A549 (cell line): ENCODE data around the gene NTN5. TPM values are rescaled to one million over a fixed set of nuclear protein-coding genes. Genes with fewer than 3 reads are reported as not detected.
A peak's percentile ranks its signal among the peaks of the same experiment; 100 is the strongest.

ENCODE experiments used
- ATAC-seq, 2 experiments: fragments of 200-7000 bp in 1 of 2; fragments of >200 bp in 1 of 2; cut with Nextera tagmentation in 1 of 2; cut with Tn5 transposase in 1 of 2; 3 replicates each; pipeline versions ENCODE4 v1.8.0 to v1.9.1; 2018 to 2020; ENCODE audit warnings: mild to moderate bottlenecking in 1 of 2, moderate library complexity in 1 of 2
- CTCF ChIA-PET: fragments of 300-600 bp; sonication (Branson Sonifier 250); formaldehyde crosslinking; extraction: SDS; loops from one replicate; lab custom pipeline; 2021; ENCODE audit warnings: antibody characterized with exemption, inconsistent platforms; lab: Yijun Ruan, JAX
- POLR2A ChIA-PET: fragments of 350-600 bp; formaldehyde crosslinking; extraction: SDS; loops from one replicate; lab custom pipeline; 2021; ENCODE audit warnings: antibody characterized with exemption, inconsistent platforms; lab: Yijun Ruan, JAX
- DNase-seq, 2 experiments: peaks; one replicate each; pipeline versions ENCODE4 v3.0.0 to v3.0.0-alpha.2; 2011 to 2016; ENCODE audit warnings: low read depth in 1 of 2, low spot score in 1 of 2
- FAIRE-seq: peaks from 2 replicates; lab custom pipeline; 2011; peaks lifted over from hg19 to GRCh38; lab: Jason Lieb, UNC
- H3K27ac ChIP-seq, 2 experiments: fragments of >200 bp; sonication (Bioruptor Twin); formaldehyde crosslinking; 3 replicates each; pipeline ENCODE4 v1.5.1; 2016 to 2017
- H3K4me1 ChIP-seq: fragments of >200 bp; sonication (Bioruptor Twin); formaldehyde crosslinking; 3 replicates; pipeline ENCODE4 v1.6.1; 2016
- H3K4me2 ChIP-seq: fragments of >200 bp; sonication (Bioruptor Twin); formaldehyde crosslinking; 3 replicates; pipeline ENCODE4 v1.6.1; 2016
- H3K4me3 ChIP-seq: fragments of >200 bp; sonication (Bioruptor Twin); formaldehyde crosslinking; 3 replicates; pipeline ENCODE4 v1.5.1; 2016
- H3K9me3 ChIP-seq: fragments of >200 bp; sonication (Bioruptor Twin); formaldehyde crosslinking; 3 replicates; pipeline ENCODE4 v1.6.1; 2016
- CBX2 ChIP-seq: fragments of 200-600 bp; sonication (generic); IDR thresholded peaks from 2 replicates; pipeline ENCODE4 v1.6.1; 2016; ENCODE audit warnings: low read depth, mild to moderate bottlenecking, borderline replicate concordance
- CBX8 ChIP-seq: fragments of 200-600 bp; sonication (generic); IDR thresholded peaks from 2 replicates; pipeline ENCODE4 v1.6.1; 2016
- EHF ChIP-seq: fragments of 250-450 bp; sonication (Bioruptor Pico); IDR thresholded peaks from 2 replicates; pipeline ENCODE4 v1.5.0; 2020; ENCODE audit warnings: mild to moderate bottlenecking
- ESRRA ChIP-seq: fragments of 150-350 bp; IDR thresholded peaks from 2 replicates; pipeline ENCODE4 v1.6.1; 2014; ENCODE audit warnings: mild to moderate bottlenecking, low read length, borderline replicate concordance
- FOSB ChIP-seq: fragments of 250-450 bp; sonication (Bioruptor Pico); IDR thresholded peaks from 2 replicates; pipeline ENCODE4 v1.5.0; 2020; ENCODE audit warnings: mild to moderate bottlenecking, moderate library complexity
- FOSL2 ChIP-seq, 2 experiments: fragments of 450-650 bp in 1 of 2; fragments of >200 bp in 1 of 2; sonication (Bioruptor Twin) in 1 of 2; formaldehyde crosslinking; IDR thresholded peaks; 2 replicates each; pipeline versions ENCODE4 v1.5.0 to v1.6.1; 2016 to 2020; ENCODE audit warnings: mild to moderate bottlenecking in 1 of 2, moderate library complexity in 1 of 2
- FOXS1 ChIP-seq: fragments of 250-450 bp; sonication (Bioruptor Pico); IDR thresholded peaks from 2 replicates; pipeline ENCODE4 v1.5.0; 2020; ENCODE audit warnings: mild to moderate bottlenecking, moderate library complexity
- GATA3 ChIP-seq: IDR thresholded peaks from 2 replicates; pipeline ENCODE4 v1.6.1; 2012; ENCODE audit warnings: borderline replicate concordance
- HEYL ChIP-seq: fragments of 250-450 bp; sonication (Bioruptor Pico); IDR thresholded peaks from 2 replicates; pipeline ENCODE4 v1.8.0; 2021; ENCODE audit warnings: mild to moderate bottlenecking, moderate library complexity
- HOXA7 ChIP-seq: fragments of 250-450 bp; sonication (Bioruptor Pico); IDR thresholded peaks from 2 replicates; pipeline ENCODE4 v1.5.0; 2020; ENCODE audit warnings: mild to moderate bottlenecking, moderate library complexity
- HOXB13 ChIP-seq: fragments of 250-450 bp; sonication (Bioruptor Pico); IDR thresholded peaks from 2 replicates; pipeline ENCODE4 v1.5.0; 2020; ENCODE audit warnings: low read depth, mild to moderate bottlenecking, moderate library complexity
- JUN ChIP-seq, 2 experiments: fragments of >200 bp; sonication (Bioruptor Twin); formaldehyde crosslinking; IDR thresholded peaks; 2 replicates in 1 of 2; 3 replicates in 1 of 2; pipeline ENCODE4 v1.6.1; 2016 to 2017
- MAFK ChIP-seq: fragments of 450-650 bp; IDR thresholded peaks from 2 replicates; pipeline ENCODE4 v1.6.1; 2014; ENCODE audit not compliant: partially characterized antibody
- MAZ ChIP-seq: fragments of 150-350 bp; IDR thresholded peaks from 2 replicates; pipeline ENCODE4 v1.6.1; 2014; ENCODE audit warnings: antibody characterized with exemption, low read depth, low read length, borderline replicate concordance
- RFX5 ChIP-seq: fragments of 450-650 bp; IDR thresholded peaks from 2 replicates; pipeline ENCODE4 v1.7.1; 2014; ENCODE audit warnings: antibody characterized with exemption, mild to moderate bottlenecking, moderate library complexity
- RNF2 ChIP-seq: fragments of 200-600 bp; sonication (generic); IDR thresholded peaks from 2 replicates; pipeline ENCODE4 v1.6.1; 2016; ENCODE audit warnings: low read depth, mild to moderate bottlenecking, antibody characterized with exemption, moderate library complexity, borderline replicate concordance
- TFCP2L1 ChIP-seq: fragments of 250-450 bp; sonication (Bioruptor Pico); IDR thresholded peaks from 2 replicates; pipeline ENCODE4 v1.5.0; 2021; ENCODE audit warnings: mild to moderate bottlenecking
- WGBS: methylation state at CpG from one replicate; pipeline ENCODE4 v1.1.6; 2017; ENCODE audit errors: missing lambda C conversion rate; 5-methylcytosine and 5-hydroxymethylcytosine counted together
- polyA plus RNA-seq, 4 experiments: library from polyadenylated mRNA; depleted of rRNA in 3 of 4; stranded (reverse); fragments of >200 nt; fragmentation: RNase III in 1 of 4; extraction: RNeasy Plus Mini Kit Qiagen cat#74134 plus additional on column Dnase treatment in 1 of 4; gene quantifications; 2 replicates in 3 of 4; 3 replicates in 1 of 4; pipeline ENCODE4 v1.2.3, GENCODE V29; 2011 to 2017
- TF ChIP-seq, protein P1 (sequence below): fragments of 250-450 bp; sonication (Bioruptor Pico); IDR thresholded peaks from 2 replicates; pipeline ENCODE4 v1.5.0; 2021; ENCODE audit warnings: mild to moderate bottlenecking, moderate library complexity, borderline replicate concordance
- TF ChIP-seq, protein P2 (sequence below): fragments of 250-450 bp; sonication (Bioruptor Pico); IDR thresholded peaks from 2 replicates; pipeline ENCODE4 v1.5.0; 2020; ENCODE audit warnings: low read depth, mild to moderate bottlenecking, moderate library complexity
- TF ChIP-seq, protein P3 (sequence below): fragments of 200-600 bp; sonication (generic); IDR thresholded peaks from 2 replicates; pipeline ENCODE4 v1.6.1; 2016; ENCODE audit warnings: antibody characterized with exemption, mild to moderate bottlenecking, moderate library complexity

The NTN5 gene
- polyA plus RNA-seq, 2 of the 4 experiments (the other 2 are of a cell fraction) = 0.18 to 0.22 TPM

DNA sequence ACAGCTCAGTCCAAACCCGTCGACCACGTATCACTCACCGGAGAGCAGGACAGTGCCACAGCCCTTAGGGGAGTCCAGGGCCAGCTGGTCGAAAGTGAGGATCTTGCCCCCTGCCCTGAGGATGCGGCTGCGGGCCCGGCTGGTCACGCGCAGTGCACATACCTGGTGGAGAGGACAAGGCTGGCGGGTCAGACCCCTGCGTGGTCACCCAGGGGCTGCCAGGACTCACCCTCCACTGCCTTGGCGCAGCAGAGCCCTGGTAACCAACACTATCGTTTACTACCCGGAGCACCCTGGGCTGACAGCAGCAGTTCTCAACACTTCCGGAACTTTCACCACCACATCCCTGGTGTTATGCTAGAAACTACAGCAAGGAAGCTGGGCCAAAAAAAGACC lies 56.8 kb downstream of the NTN5 start:
- TF ChIP-seq RFX5 = no peak
- TF ChIP-seq TFCP2L1 (CRISPR knock-in tag) = 0 out of 2 replicates have a peak, but pooled peaks have one; percentile 50
- DNase-seq (no peak), ATAC-seq (no peak), FAIRE-seq (no peak)
- no peaks in the 10 kb centered on the region for H3K9me3 ChIP-seq
- 76% methylated on average over 10 of the region's 16 CpGs for WGBS
- peak overlapping the region; percentile 92 for H3K4me2 ChIP-seq
- POLR2A ChIA-PET = interaction anchor here (0.6 to 3.6 kb wide), 4 partner anchors 7 to 123 kb away, joined by 3 to 70 read pairs (median 4); no protein-coding TSS in a partner anchor
- H3K4me1 ChIP-seq = peaks cover 44% of the 10 kb centered on the region
- H3K4me3 ChIP-seq = no peak overlapping the region
- peak overlapping the region in 1 of 2 experiments; percentile 90; a peak in 3 of 6 replicates for H3K27ac ChIP-seq
- CTCF ChIA-PET = interaction anchor here (0.7 to 18.9 kb wide), 9 partner anchors 7 to 349 kb away, joined by 3 to 396 read pairs (median 6); partner anchors contain the start of gene SPACA4

DNA sequence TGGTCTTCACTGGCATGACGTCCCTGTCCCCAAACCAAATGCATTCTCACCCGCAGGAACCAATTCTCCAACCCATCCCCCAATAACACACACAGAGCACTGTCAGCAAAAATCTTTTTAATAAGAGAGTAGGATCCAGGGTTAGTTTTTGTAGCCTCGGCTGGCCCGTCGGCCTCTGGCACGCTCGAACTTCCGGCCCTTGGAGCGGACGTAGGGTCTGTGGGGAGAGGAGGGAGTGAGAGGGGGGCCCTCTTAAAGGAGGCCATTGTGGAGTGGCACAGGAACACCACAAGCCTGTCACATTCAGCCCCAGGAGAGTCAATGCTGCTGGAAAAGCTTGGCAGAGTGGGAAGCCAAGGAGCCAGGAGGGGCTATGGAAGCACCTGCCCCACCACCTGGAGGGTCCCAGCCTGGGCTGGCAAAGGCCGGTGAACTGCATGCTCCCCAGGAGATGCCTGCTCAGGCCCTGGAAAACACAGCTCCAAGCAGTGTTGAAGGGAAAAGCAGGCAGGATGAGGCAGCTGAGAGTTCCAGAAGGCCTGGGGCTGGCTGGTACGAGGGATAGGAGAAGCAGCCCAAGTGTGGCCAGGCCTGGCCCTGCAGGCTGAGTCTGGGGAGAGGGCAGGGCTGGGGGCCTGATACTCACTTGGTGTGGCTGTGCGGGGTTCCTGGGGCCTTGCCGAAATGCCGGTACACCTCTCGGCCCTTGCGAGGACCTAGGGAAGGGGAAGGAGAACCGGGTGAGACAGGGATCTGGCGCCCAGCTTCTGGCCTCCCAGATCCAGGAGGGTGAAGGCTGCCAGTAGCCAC lies 57.4 kb downstream of the NTN5 start:
- WGBS = 73% methylated on average over 19 of the region's 19 CpGs
- ChIA-PET CTCF (interaction anchor here (1.1 to 18.9 kb wide), 7 partner anchors 9 to 344 kb away, joined by 3 to 396 read pairs (median 5); partner anchors contain the start of gene KDELR1), POLR2A (interaction anchor here (0.6 to 0.8 kb wide), 2 partner anchors 122 to 220 kb away, joined by 3 read pairs; no protein-coding TSS in a partner anchor)
- FAIRE-seq = no peak
- no peak overlapping the region for H3K4me3 ChIP-seq
- H3K4me1 ChIP-seq = peaks cover 43% of the 10 kb centered on the region
- peak overlapping the region; percentile 92 for H3K4me2 ChIP-seq
- H3K27ac ChIP-seq = peak overlapping the region in 1 of 2 experiments; percentile 90; a peak in 3 of 6 replicates
- no peaks in the 10 kb centered on the region for H3K9me3 ChIP-seq
- TF ChIP-seq HEYL (CRISPR knock-in tag) = no peak
- no peak for TF ChIP-seq MAZ
- TF ChIP-seq, protein P1, sequence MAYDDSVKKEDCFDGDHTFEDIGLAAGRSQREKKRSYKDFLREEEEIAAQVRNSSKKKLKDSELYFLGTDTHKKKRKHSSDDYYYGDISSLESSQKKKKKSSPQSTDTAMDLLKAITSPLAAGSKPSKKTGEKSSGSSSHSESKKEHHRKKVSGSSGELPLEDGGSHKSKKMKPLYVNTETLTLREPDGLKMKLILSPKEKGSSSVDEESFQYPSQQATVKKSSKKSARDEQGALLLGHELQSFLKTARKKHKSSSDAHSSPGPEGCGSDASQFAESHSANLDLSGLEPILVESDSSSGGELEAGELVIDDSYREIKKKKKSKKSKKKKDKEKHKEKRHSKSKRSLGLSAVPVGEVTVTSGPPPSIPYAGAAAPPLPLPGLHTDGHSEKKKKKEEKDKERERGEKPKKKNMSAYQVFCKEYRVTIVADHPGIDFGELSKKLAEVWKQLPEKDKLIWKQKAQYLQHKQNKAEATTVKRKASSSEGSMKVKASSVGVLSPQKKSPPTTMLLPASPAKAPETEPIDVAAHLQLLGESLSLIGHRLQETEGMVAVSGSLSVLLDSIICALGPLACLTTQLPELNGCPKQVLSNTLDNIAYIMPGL = no peak
- peak; percentile 83 for TF ChIP-seq MAFK
- TF ChIP-seq FOXS1 (CRISPR knock-in tag) = no peak
- TF ChIP-seq RFX5 = no peak
- TF ChIP-seq JUN (IDR thresholded peaks at IDR 0.05) = no peak
- no peak for TF ChIP-seq GATA3
- no peak for DNase-seq
- ATAC-seq = no peak

DNA sequence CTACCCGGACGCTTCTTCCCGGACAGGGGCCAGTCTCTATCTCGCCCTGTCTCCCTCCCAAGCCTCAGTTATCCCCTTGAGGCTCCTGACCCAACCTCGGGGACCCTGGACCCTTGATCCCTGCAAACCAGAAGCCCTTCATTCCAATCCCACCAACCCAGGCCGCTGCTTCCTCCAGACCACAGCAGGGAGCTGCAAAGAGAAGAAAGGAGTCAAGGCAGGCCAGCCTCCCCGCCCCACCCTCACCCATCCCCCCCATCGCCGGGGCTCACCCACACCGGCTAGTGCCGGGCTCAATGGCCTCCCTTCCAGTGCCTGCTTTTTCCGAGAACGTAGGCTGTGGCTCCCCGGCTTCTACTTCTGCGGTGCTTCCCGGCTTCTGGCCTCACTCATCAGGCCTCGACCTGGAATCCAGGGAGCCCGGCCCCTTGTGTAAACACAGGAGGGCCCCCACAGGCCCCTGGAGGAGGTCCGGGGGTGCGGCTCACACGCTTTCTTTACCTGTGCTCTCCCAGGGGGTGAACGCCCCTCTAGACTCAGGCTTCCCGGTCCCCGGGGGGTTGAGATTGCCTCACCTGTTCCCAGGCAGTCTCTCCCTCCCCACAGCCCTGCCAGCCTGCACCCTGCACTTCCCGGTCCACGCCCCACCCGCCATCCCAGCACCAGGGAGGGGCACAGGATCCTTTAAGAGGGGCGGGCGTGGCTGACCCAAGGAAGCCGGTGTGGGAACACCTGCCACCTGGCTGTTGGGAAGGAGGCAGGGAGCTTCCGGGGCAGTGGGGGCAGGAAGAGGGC lies 58.2 kb downstream of the NTN5 start, which contains the start of gene FAM83E:
Gene FAM83E (minus strand): TSS at position 641 of the 795 bp plus-strand sequence. CDS start 1,704 bp downstream, outside the sequence.
- Histone ChIP-seq H3K4me3 (no peak within 1 kb of the TSS), H3K27ac (peak within 1 kb of the TSS; percentile 3 to 90; a peak in 4 of 6 replicates), H3K9me3 (no peaks in the 10 kb centered on the region), H3K4me2 (peak within 1 kb of the TSS; percentile 92), H3K4me1 (peaks cover 37% of the 10 kb centered on the region)
- 43% methylated on average over 30 of the region's 31 CpGs for WGBS
- ChIA-PET CTCF (interaction anchor here (1.1 to 18.9 kb wide), 6 partner anchors 9 to 301 kb away, joined by 3 to 396 read pairs (median 4); partner anchors contain the start of gene KDELR1), POLR2A (interaction anchor here (0.5 to 0.9 kb wide), 4 partner anchors 9 to 747 kb away, joined by 3 read pairs; partner anchors contain the start of gene TEAD2)
- ATAC-seq = peak; percentile 4; a peak in 5 of 6 replicates
- DNase-seq = peak; percentile 61 to 75
- no peak for FAIRE-seq
- TF ChIP-seq CBX2 = no peak
- TF ChIP-seq HOXA7 (CRISPR knock-in tag) = peak; percentile 99
- peak; percentile 98 for TF ChIP-seq FOSB (CRISPR knock-in tag)
- no peak for TF ChIP-seq HEYL (CRISPR knock-in tag)
- TF ChIP-seq ESRRA = no peak
- TF ChIP-seq HOXB13 = no peak
- TF ChIP-seq, protein P2, sequence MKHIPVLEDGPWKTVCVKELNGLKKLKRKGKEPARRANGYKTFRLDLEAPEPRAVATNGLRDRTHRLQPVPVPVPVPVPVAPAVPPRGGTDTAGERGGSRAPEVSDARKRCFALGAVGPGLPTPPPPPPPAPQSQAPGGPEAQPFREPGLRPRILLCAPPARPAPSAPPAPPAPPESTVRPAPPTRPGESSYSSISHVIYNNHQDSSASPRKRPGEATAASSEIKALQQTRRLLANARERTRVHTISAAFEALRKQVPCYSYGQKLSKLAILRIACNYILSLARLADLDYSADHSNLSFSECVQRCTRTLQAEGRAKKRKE (CRISPR knock-in tag) = peak; percentile 72; the same call in 1 of the 2 replicates
- TF ChIP-seq, protein P1 = peak; percentile 84
- peak; percentile 92 for TF ChIP-seq EHF
- no peak for TF ChIP-seq RNF2
- TF ChIP-seq FOSL2 (IDR thresholded peaks at IDR 0.05) = no peak
- 0 out of 2 replicates have a peak, but pooled peaks have one; percentile 6 for TF ChIP-seq FOSL2 (CRISPR knock-in tag; IDR thresholded peaks at IDR 0.05)
- TF ChIP-seq, protein P3, sequence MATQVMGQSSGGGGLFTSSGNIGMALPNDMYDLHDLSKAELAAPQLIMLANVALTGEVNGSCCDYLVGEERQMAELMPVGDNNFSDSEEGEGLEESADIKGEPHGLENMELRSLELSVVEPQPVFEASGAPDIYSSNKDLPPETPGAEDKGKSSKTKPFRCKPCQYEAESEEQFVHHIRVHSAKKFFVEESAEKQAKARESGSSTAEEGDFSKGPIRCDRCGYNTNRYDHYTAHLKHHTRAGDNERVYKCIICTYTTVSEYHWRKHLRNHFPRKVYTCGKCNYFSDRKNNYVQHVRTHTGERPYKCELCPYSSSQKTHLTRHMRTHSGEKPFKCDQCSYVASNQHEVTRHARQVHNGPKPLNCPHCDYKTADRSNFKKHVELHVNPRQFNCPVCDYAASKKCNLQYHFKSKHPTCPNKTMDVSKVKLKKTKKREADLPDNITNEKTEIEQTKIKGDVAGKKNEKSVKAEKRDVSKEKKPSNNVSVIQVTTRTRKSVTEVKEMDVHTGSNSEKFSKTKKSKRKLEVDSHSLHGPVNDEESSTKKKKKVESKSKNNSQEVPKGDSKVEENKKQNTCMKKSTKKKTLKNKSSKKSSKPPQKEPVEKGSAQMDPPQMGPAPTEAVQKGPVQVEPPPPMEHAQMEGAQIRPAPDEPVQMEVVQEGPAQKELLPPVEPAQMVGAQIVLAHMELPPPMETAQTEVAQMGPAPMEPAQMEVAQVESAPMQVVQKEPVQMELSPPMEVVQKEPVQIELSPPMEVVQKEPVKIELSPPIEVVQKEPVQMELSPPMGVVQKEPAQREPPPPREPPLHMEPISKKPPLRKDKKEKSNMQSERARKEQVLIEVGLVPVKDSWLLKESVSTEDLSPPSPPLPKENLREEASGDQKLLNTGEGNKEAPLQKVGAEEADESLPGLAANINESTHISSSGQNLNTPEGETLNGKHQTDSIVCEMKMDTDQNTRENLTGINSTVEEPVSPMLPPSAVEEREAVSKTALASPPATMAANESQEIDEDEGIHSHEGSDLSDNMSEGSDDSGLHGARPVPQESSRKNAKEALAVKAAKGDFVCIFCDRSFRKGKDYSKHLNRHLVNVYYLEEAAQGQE = peak; percentile 43; the same call in 1 of the 2 replicates
- no peak for TF ChIP-seq CBX8
